ENCODE data around the gene SMPD2.

Gene SMPD2

GRCh38 chr6:109449795-109450673 lies 9.5 kb downstream of the SMPD2 start:
- DNase-seq (ENCODE audit: low read depth) = no peak
- no peak overlapping the region for H3K4me3 ChIP-seq (ENCODE audit: control insufficient read depth, low read depth, low read length)
- no peak for TF ChIP-seq CTCF (IDR thresholded peaks at IDR 0.05; ENCODE audit: control insufficient read depth, insufficient read depth, low read depth, low read length, missing control alignments)

- no peak overlapping the region for H3K4me3 ChIP-seq (ENCODE audit: control insufficient read depth, low read depth, low read length)
- TF ChIP-seq CTCF (IDR thresholded peaks at IDR 0.05; ENCODE audit: control insufficient read depth, insufficient read depth, low read depth, low read length, missing control alignments) = no peak
- no peak for DNase-seq (ENCODE audit: low read depth)
These were observed 10.3 kb downstream of the SMPD2 start for GRCh38 chr6:109450801-109451200.

GRCh38 chr6:109451376-109451775 lies 10.9 kb downstream of the SMPD2 start:
- TF ChIP-seq CTCF (IDR thresholded peaks at IDR 0.05; ENCODE audit: control insufficient read depth, insufficient read depth, low read depth, low read length, missing control alignments) = no peak

GRCh38 chr6:109452181-109452580 lies 11.7 kb downstream of the SMPD2 start:
- no peak for TF ChIP-seq CTCF (IDR thresholded peaks at IDR 0.05; ENCODE audit: control insufficient read depth, insufficient read depth, low read depth, low read length, missing control alignments)
- H3K4me3 ChIP-seq (ENCODE audit: control insufficient read depth, low read depth, low read length) = no peak overlapping the region
- no peak for DNase-seq (ENCODE audit: low read depth)

More at GRCh38 chr6:109451376-109451775, 10.9 kb downstream of the SMPD2 start:
- no peak for DNase-seq (ENCODE audit: low read depth)
- no peak overlapping the region for H3K4me3 ChIP-seq (ENCODE audit: control insufficient read depth, low read depth, low read length)

GRCh38 chr6:109453156-109453555 lies 12.6 kb downstream of the SMPD2 start:
- H3K4me3 ChIP-seq (ENCODE audit: control insufficient read depth, low read depth, low read length) = no peak overlapping the region
- no peak for DNase-seq (ENCODE audit: low read depth)

More at GRCh38 chr6:109453156-109453555, 12.6 kb downstream of the SMPD2 start:
- TF ChIP-seq CTCF (IDR thresholded peaks at IDR 0.05; ENCODE audit: control insufficient read depth, insufficient read depth, low read depth, low read length, missing control alignments) = no peak
